GM18858 (cell line): ENCODE measurements around the gene ATP11C.

Experiments
- ATAC-seq: cut with Tn5 transposase; IDR thresholded peaks from one replicate; pipeline ENCODE4 v1.9.1; 2021; ENCODE audit not compliant: unreplicated experiment

Gene ATP11C

GRCh38 chrX:139815771-139816170 lies 117.1 kb downstream of the ATP11C start:
- no peak for ATAC-seq

- peak; percentile 71 for ATAC-seq
Measured at GRCh38 chrX:139811942-139812629, 120.8 kb downstream of the ATP11C start.

GRCh38 chrX:139804482-139804881 lies 128.4 kb downstream of the ATP11C start:
- no peak for ATAC-seq

GRCh38 chrX:139803224-139803623 lies 129.6 kb downstream of the ATP11C start:
- ATAC-seq = no peak

- no peak for ATAC-seq
Measured at GRCh38 chrX:139802048-139802447, 130.8 kb downstream of the ATP11C start.

GRCh38 chrX:139801397-139801813 lies 131.4 kb downstream of the ATP11C start:
- peak; percentile 67 for ATAC-seq

GRCh38 chrX:139798701-139799100 lies 134.2 kb downstream of the ATP11C start:
- no peak for ATAC-seq

GRCh38 chrX:139795196-139795595 lies 137.7 kb downstream of the ATP11C start:
- peak; percentile 98 for ATAC-seq

- no peak for ATAC-seq
Measured at GRCh38 chrX:139787601-139788000, 145.3 kb downstream of the ATP11C start.

GRCh38 chrX:139784807-139785206 lies 148.0 kb downstream of the ATP11C start:
- peak; percentile 86 for ATAC-seq

GRCh38 chrX:139783959-139784358 lies 148.9 kb downstream of the ATP11C start:
- no peak for ATAC-seq

- no peak for ATAC-seq
Measured at GRCh38 chrX:139783030-139783429, 149.8 kb downstream of the ATP11C start.

- no peak for ATAC-seq
Measured at GRCh38 chrX:139776599-139776998, 156.3 kb downstream of the ATP11C start.

GRCh38 chrX:139770366-139770765 lies 162.5 kb downstream of the ATP11C start:
- no peak for ATAC-seq

GRCh38 chrX:139766545-139766983 lies 166.3 kb downstream of the ATP11C start:
- ATAC-seq = peak; percentile 61

GRCh38 chrX:139762400-139763183 lies 170.3 kb downstream of the ATP11C start:
- ATAC-seq = no peak

- ATAC-seq = peak; percentile 60
Measured at GRCh38 chrX:139759637-139760036, 173.2 kb downstream of the ATP11C start.

GRCh38 chrX:139758809-139759208 lies 174.0 kb downstream of the ATP11C start:
- no peak for ATAC-seq

GRCh38 chrX:139758250-139758649 lies 174.6 kb downstream of the ATP11C start:
- ATAC-seq = no peak

GRCh38 chrX:139751053-139751452 lies 181.8 kb downstream of the ATP11C start:
- ATAC-seq = no peak

- no peak for ATAC-seq
Measured at GRCh38 chrX:139750390-139750789, 182.5 kb downstream of the ATP11C start.

GRCh38 chrX:139739138-139739537 lies 193.7 kb downstream of the ATP11C start:
- peak; percentile 93 for ATAC-seq
